Fibroblast of villous mesenchyme (primary cell): ENCODE data around the gene ACVR2B. TPM values are rescaled to one million over a fixed set of nuclear protein-coding genes. Genes with fewer than 3 reads are reported as not detected.

Source experiments
- DNase-seq: peaks from one replicate; pipeline ENCODE4 v3.0.0-alpha.2; 2010; ENCODE audit warnings: low read depth
- H3K4me3 ChIP-seq: 2 replicates; pipeline ENCODE4 v1.5.1; 2011; ENCODE audit warnings: low read depth, mild to moderate bottlenecking, low read length
- CTCF ChIP-seq: IDR thresholded peaks from 2 replicates; pipeline ENCODE4 v1.5.1; 2012; ENCODE audit warnings: low read depth, mild to moderate bottlenecking, low read length; ENCODE audit not compliant: insufficient read depth
- total RNA-seq: library from RNA; depleted of rRNA; stranded (reverse); fragments of >200 nt; gene quantifications from 2 replicates; pipeline ENCODE4 v1.2.3, GENCODE V29; 2012

Gene ACVR2B
- total RNA-seq, 1 donor: 1.3 TPM

GRCh38 chr3:38479431-38480092, 25.9 kb downstream of the ACVR2B start:
- no peak overlapping the region for H3K4me3 ChIP-seq
- peak; percentile 92 for TF ChIP-seq CTCF
- peak; percentile 71 for DNase-seq

GRCh38 chr3:38480093-38480445, 26.4 kb downstream of the ACVR2B start:
- no peak for TF ChIP-seq CTCF
- no peak for DNase-seq
- no peak overlapping the region for H3K4me3 ChIP-seq

- DNase-seq: no peak
- TF ChIP-seq CTCF: no peak
These were observed 27.2 kb downstream of the ACVR2B start for GRCh38 chr3:38480930-38481329.

GRCh38 chr3:38482951-38483350, 29.3 kb downstream of the ACVR2B start:
- DNase-seq: no peak
- TF ChIP-seq CTCF: no peak
- no peak overlapping the region for H3K4me3 ChIP-seq

More at GRCh38 chr3:38480930-38481329, 27.2 kb downstream of the ACVR2B start:
- H3K4me3 ChIP-seq: no peak overlapping the region

- DNase-seq: no peak
- TF ChIP-seq CTCF: no peak
- no peak overlapping the region for H3K4me3 ChIP-seq
These were observed 33.6 kb downstream of the ACVR2B start for GRCh38 chr3:38487323-38487722.

- DNase-seq: no peak
- H3K4me3 ChIP-seq: no peak overlapping the region
- no peak for TF ChIP-seq CTCF
These were observed 35.3 kb downstream of the ACVR2B start for GRCh38 chr3:38488949-38489348.

GRCh38 chr3:38489766-38490165, 36.1 kb downstream of the ACVR2B start:
- H3K4me3 ChIP-seq: no peak overlapping the region
- DNase-seq: no peak
- TF ChIP-seq CTCF: no peak
